HCT116 (cell line): Measurements from ENCODE around the gene C10orf62.

Experiments used
- CTCF ChIP-seq, 3 experiments: fragments of 200-600 bp in 1 of 3; sonication (generic) in 1 of 3; IDR thresholded peaks in 2 of 3; conservative IDR thresholded peaks in 1 of 3; 2 replicates each; pipeline ENCODE4 v1.5.1; 2012 to 2017; ENCODE audit warnings: low read depth in 2 of 3, low read length in 2 of 3, antibody characterized with exemption in 1 of 3, borderline replicate concordance in 1 of 3, control low read depth in 1 of 3, mild to moderate bottlenecking in 1 of 3, mixed read lengths in 1 of 3, mixed run types in 1 of 3, moderate library complexity in 1 of 3; ENCODE audit not compliant: insufficient read depth in 1 of 3
- TCF7L2 ChIP-seq: IDR thresholded peaks from 2 replicates; pipeline ENCODE4 v1.7.0; 2011; ENCODE audit warnings: borderline replicate concordance, inconsistent platforms; ENCODE audit not compliant: insufficient read depth, insufficient read length; ENCODE audit errors: extremely low read depth

GRCh38 chr10:97547271-97547600 is 42.3 kb upstream of the C10orf62 start:
- no peak for TF ChIP-seq TCF7L2
- TF ChIP-seq CTCF (IDR thresholded peaks at IDR 0.05 in 2 of 3, conservative IDR thresholded peaks at IDR 0.05 in 1 of 3; ENCODE audit: borderline replicate concordance in 1 of 3, insufficient read depth in 1 of 3, low read depth in 2 of 3, low read length in 2 of 3): no peak
